A549 treated with Hydrocortisone at 1 μM for 4 hours (cell line): ENCODE measurements around the gene MYH7. TPM values are rescaled to one million over a fixed set of nuclear protein-coding genes. Genes with fewer than 3 reads are reported as not detected.

Source experiments
- total RNA-seq: library from RNA; stranded (reverse); fragments of 200-300 nt; extraction: Qiagen RNA extraction; gene quantifications from 5 replicates; pipeline ENCODE4 v1.2.3, GENCODE V29; 2022

Gene MYH7
- 0.01 TPM in 1 of 5 replicates, not detected in the others for total RNA-seq

GRCh38 chr14:23435543-23436326 is at the start of gene MYH7:
TSS of gene MYH7 (minus strand) at chr14:23435660. CDS start at chr14:23433732, 1,928 bp downstream.

GRCh38 chr14:23469127-23469905 is 33.9 kb upstream of the MYH7 start, which contains the start of gene NGDN:
TSS of gene NGDN (plus strand) at chr14:23469703. CDS start at chr14:23469716, 13 bp downstream.

GRCh38 chr14:23407516-23408306 is 27.7 kb downstream of the MYH7 start, which contains the start of gene MYH6:
TSS of gene MYH6 (minus strand) at chr14:23408273. CDS start at chr14:23407223, 1,050 bp downstream.

GRCh38 chr14:23376482-23377197 is 58.8 kb downstream of the MYH7 start, which contains the start of gene CMTM5:
TSS of gene CMTM5 (plus strand) at chr14:23377046. CDS start at chr14:23377252, 206 bp downstream.

GRCh38 chr14:23372509-23372908 is 63.0 kb downstream of the MYH7 start, which contains the start of gene IL25:
TSS of gene IL25 (plus strand) at chr14:23372809.

GRCh38 chr14:23365036-23365731 is 70.3 kb downstream of the MYH7 start, which contains the start of gene EFS:
TSS of gene EFS (minus strand) at chr14:23365172. CDS start at chr14:23365025, 147 bp downstream.

Other genes starting within 250 kb of the MYH7 start
- gene RNF212B, start 197.7 kb downstream of the MYH7 start, total RNA-seq, result not detected in 5 replicates
- gene HOMEZ, start 149.5 kb downstream of the MYH7 start, total RNA-seq, result 6.5 to 8.9 TPM (median 8.5 TPM) in 5 replicates
- gene PPP1R3E, start 132.8 kb downstream of the MYH7 start, total RNA-seq, result 3.3 to 3.9 TPM (median 3.4 TPM) in 5 replicates
- 15.8 to 21.2 TPM (median 18.0 TPM) in 5 replicates for gene BCL2L2, start 128.8 kb downstream of the MYH7 start, total RNA-seq
- gene PABPN1, start 114.2 kb downstream of the MYH7 start, total RNA-seq, result 139 to 150 TPM (median 142 TPM) in 5 replicates
- 5.8 to 7.4 TPM (median 6.1 TPM) in 5 replicates for gene SLC22A17, start 82.8 kb downstream of the MYH7 start, total RNA-seq
- gene EFS, start 70.5 kb downstream of the MYH7 start, total RNA-seq, result not detected in 5 replicates
- not detected in 5 replicates for gene IL25, start 62.9 kb downstream of the MYH7 start, total RNA-seq
- not detected in 5 replicates for gene CMTM5, start 58.6 kb downstream of the MYH7 start, total RNA-seq
- gene MYH6, start 27.4 kb downstream of the MYH7 start, total RNA-seq, result 0.03 to 0.16 TPM (median 0.12 TPM) in 5 replicates
- gene NGDN, start 34.0 kb upstream of the MYH7 start, total RNA-seq, result 59.7 to 66.1 TPM (median 62.3 TPM) in 5 replicates
- gene ZFHX2, start 116.1 kb upstream of the MYH7 start, total RNA-seq, result 0.73 to 1.1 TPM (median 0.82 TPM) in 5 replicates
- 11.5 to 16.5 TPM (median 13.3 TPM) in 5 replicates for gene THTPA, start 120.6 kb upstream of the MYH7 start, total RNA-seq
- 37.6 to 51.5 TPM (median 41.7 TPM) in 5 replicates for gene AP1G2, start 132.1 kb upstream of the MYH7 start, total RNA-seq
- 0.06 to 0.10 TPM (median 0.08 TPM) in 5 replicates for gene JPH4, start 143.1 kb upstream of the MYH7 start, total RNA-seq
- gene DHRS2, start 200.7 kb upstream of the MYH7 start, total RNA-seq, result 5.5 to 7.8 TPM (median 6.3 TPM) in 5 replicates